ENCODE data around the gene RUNX2.
A peak's percentile ranks its signal among the peaks of the same experiment; 100 is the strongest.

Gene RUNX2

DNA sequence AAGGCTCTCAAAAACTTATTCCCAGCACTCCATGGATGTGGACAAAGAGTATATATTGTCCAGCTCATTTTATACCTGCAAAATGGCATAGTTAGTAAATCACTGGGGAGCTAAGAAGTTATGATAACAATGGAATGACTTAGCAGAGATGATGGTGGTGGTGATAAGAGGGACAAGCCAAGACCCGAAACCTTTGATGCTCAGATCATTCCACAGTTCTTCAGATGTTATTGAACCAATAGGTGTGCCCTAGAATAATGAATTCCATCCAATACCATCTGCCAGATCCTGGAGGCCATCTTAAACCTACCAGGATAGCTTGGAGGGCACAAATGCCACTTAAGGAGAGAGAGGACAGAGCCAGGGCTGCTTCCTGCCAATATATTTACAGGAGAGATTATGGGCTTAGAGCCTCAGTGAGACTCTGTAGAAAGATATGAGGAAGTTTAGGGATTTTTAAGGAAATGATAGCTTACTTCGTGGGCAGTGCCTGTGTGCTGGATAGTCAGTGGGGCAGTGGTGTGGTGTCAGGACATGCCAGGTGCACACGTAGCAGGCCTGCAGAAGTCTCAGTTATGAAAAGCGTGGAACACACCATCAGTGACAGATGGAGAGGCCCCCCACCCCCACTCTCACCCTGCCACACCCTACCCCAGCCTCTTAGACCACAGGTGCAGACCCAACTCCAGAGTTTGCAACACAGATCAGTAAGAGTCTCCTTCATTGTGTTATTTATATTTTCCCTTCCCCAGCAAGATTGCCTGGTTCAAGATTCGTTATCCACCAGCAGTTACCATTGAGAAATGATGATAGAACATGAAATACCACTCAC is 259.3 kb downstream of the RUNX2 start:
- DNase-seq (ENCODE audit: low spot score) (no peak), ATAC-seq (ENCODE audit: low read depth) (peak; percentile 21)
- peaks cover 49% of the 10 kb centered on the region for H3K4me1 ChIP-seq (ENCODE audit: insufficient read depth, poor library complexity, severe bottlenecking)
- H3K9me3 ChIP-seq (ENCODE audit: severe bottlenecking) = no peaks in the 10 kb centered on the region
- H3K27me3 ChIP-seq (ENCODE audit: insufficient read depth, poor library complexity, severe bottlenecking) = no peaks in the 10 kb centered on the region
- no peak overlapping the region for H3K4me3 ChIP-seq (ENCODE audit: severe bottlenecking)
- TF ChIP-seq, protein P1, sequence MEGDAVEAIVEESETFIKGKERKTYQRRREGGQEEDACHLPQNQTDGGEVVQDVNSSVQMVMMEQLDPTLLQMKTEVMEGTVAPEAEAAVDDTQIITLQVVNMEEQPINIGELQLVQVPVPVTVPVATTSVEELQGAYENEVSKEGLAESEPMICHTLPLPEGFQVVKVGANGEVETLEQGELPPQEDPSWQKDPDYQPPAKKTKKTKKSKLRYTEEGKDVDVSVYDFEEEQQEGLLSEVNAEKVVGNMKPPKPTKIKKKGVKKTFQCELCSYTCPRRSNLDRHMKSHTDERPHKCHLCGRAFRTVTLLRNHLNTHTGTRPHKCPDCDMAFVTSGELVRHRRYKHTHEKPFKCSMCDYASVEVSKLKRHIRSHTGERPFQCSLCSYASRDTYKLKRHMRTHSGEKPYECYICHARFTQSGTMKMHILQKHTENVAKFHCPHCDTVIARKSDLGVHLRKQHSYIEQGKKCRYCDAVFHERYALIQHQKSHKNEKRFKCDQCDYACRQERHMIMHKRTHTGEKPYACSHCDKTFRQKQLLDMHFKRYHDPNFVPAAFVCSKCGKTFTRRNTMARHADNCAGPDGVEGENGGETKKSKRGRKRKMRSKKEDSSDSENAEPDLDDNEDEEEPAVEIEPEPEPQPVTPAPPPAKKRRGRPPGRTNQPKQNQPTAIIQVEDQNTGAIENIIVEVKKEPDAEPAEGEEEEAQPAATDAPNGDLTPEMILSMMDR (IDR thresholded peaks at IDR 0.05; ENCODE audit: poor library complexity, severe bottlenecking) = no peak
- no peaks in the 10 kb centered on the region for H3K36me3 ChIP-seq (ENCODE audit: low read depth)
- H3K27ac ChIP-seq (ENCODE audit: poor library complexity, severe bottlenecking) = peak overlapping the region; percentile 98

DNA sequence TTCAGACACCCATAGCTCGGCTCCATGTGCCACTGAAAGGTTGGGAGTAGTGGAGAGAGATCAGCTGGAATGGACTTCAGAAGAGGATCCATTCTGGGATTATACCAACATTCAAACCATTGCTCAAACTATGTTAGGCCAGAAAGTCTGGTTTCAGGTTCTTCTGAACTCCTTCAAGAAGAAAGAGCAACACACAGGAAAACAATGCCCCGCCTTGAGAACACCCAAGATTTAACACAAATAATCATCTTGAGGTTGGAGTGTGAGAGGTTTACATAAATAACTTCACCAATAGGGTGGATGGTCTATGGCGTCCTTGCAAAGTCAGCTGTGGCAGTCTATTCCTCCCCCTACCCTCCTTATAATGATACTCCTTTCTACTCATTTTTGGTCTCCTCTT is 261.2 kb downstream of the RUNX2 start:
- DNase-seq (ENCODE audit: low spot score) (no peak), ATAC-seq (ENCODE audit: low read depth) (no peak)
- Histone ChIP-seq H3K27ac (ENCODE audit: poor library complexity, severe bottlenecking) (peak overlapping the region; percentile 98), H3K4me1 (ENCODE audit: insufficient read depth, poor library complexity, severe bottlenecking) (peaks cover 49% of the 10 kb centered on the region), H3K4me3 (ENCODE audit: severe bottlenecking) (no peak overlapping the region), H3K36me3 (ENCODE audit: low read depth) (no peaks in the 10 kb centered on the region), H3K9me3 (ENCODE audit: severe bottlenecking) (no peaks in the 10 kb centered on the region), H3K27me3 (ENCODE audit: insufficient read depth, poor library complexity, severe bottlenecking) (no peaks in the 10 kb centered on the region)
- TF ChIP-seq, protein P1 (IDR thresholded peaks at IDR 0.05; ENCODE audit: poor library complexity, severe bottlenecking) = no peak

DNA sequence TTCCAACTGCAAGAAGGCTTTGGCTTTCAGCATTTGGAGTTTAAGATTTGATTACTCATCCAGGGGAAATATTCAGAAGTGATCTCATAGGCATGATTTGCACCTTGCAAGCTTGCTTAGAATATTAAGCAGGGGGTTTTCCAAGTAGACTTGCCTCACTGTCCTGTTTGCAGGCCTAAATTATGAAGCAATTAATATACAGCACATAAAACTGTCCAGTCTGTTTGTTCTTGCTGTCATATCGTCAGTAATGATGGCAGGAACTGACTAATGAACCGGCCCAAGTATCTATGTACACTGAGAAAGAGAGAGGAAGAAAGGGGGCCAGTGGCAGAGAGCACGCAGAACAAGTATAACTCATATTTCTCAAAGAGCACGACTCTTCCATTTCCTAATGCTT is 262.1 kb downstream of the RUNX2 start:
- Histone ChIP-seq H3K4me3 (ENCODE audit: severe bottlenecking) (no peak overlapping the region), H3K36me3 (ENCODE audit: low read depth) (no peaks in the 10 kb centered on the region), H3K27ac (ENCODE audit: poor library complexity, severe bottlenecking) (peak overlapping the region; percentile 98), H3K27me3 (ENCODE audit: insufficient read depth, poor library complexity, severe bottlenecking) (no peaks in the 10 kb centered on the region), H3K9me3 (ENCODE audit: severe bottlenecking) (no peaks in the 10 kb centered on the region), H3K4me1 (ENCODE audit: insufficient read depth, poor library complexity, severe bottlenecking) (peaks cover 49% of the 10 kb centered on the region)
- TF ChIP-seq, protein P1 (IDR thresholded peaks at IDR 0.05; ENCODE audit: poor library complexity, severe bottlenecking) = no peak
- peak; percentile 88 for ATAC-seq (ENCODE audit: low read depth)
- DNase-seq (ENCODE audit: low spot score) = no peak

DNA sequence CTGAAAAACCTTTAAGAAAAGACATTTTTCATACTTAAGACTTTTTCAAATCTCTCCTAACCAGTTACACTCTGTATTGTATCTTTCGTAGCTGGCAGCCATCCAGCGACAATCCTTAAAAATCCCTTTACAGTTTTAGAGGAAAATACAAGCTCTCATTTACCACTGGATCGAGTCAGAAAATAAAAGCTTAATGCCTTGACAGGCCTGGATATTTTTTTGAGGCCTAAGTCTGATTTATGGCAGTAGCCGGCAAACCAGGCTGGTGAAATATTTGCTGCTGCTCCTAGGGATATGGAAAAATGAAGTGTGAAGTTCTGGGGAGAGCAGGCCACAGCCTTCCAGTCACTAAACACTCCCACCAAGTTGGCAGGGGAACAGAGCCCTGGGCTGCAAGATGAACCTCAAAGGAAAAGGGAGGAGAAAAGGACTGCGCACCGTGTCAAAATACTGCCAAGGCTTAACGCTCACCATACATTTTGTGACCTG is 262.6 kb downstream of the RUNX2 start:
- Histone ChIP-seq H3K36me3 (ENCODE audit: low read depth) (no peaks in the 10 kb centered on the region), H3K4me1 (ENCODE audit: insufficient read depth, poor library complexity, severe bottlenecking) (peaks cover 49% of the 10 kb centered on the region), H3K27ac (ENCODE audit: poor library complexity, severe bottlenecking) (peak overlapping the region; percentile 98), H3K27me3 (ENCODE audit: insufficient read depth, poor library complexity, severe bottlenecking) (no peaks in the 10 kb centered on the region), H3K4me3 (ENCODE audit: severe bottlenecking) (no peak overlapping the region), H3K9me3 (ENCODE audit: severe bottlenecking) (no peaks in the 10 kb centered on the region)
- TF ChIP-seq, protein P1 (IDR thresholded peaks at IDR 0.05; ENCODE audit: poor library complexity, severe bottlenecking) = no peak
- no peak for ATAC-seq (ENCODE audit: low read depth)
- DNase-seq (ENCODE audit: low spot score) = no peak

DNA sequence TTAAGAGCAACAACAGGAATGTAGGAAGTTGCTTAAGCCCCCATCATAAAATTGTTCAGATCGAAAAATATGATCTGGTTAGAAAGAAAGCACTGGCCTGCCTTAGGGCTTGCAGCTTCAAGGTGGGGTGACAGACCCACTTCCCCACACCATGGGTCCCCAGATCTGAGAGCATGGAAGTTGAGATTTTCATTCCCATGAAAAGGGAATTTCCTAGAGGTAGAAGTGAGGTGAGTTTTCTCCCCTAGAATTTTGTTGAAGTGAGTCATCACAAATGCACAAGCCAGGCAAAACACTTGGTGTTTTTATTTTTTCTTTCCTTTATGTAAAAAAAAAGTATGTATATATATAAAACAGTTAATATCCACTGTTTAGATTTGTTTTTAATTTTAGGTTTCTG is 263.2 kb downstream of the RUNX2 start:
- peaks cover 49% of the 10 kb centered on the region for H3K4me1 ChIP-seq (ENCODE audit: insufficient read depth, poor library complexity, severe bottlenecking)
- H3K27ac ChIP-seq (ENCODE audit: poor library complexity, severe bottlenecking) = peak overlapping the region; percentile 98
- no peak overlapping the region for H3K4me3 ChIP-seq (ENCODE audit: severe bottlenecking)
- no peak; the same call in 2 of the 3 replicates for ATAC-seq (ENCODE audit: low read depth)
- TF ChIP-seq, protein P1 (IDR thresholded peaks at IDR 0.05; ENCODE audit: poor library complexity, severe bottlenecking) = no peak
- DNase-seq (ENCODE audit: low spot score) = no peak
- no peaks in the 10 kb centered on the region for H3K36me3 ChIP-seq (ENCODE audit: low read depth)
- H3K9me3 ChIP-seq (ENCODE audit: severe bottlenecking) = no peaks in the 10 kb centered on the region
- H3K27me3 ChIP-seq (ENCODE audit: insufficient read depth, poor library complexity, severe bottlenecking) = no peaks in the 10 kb centered on the region

Data from RWPE2 (cell line).